GM23338 (cell line): ENCODE data around the gene STAC2. TPM values are rescaled to one million over a fixed set of nuclear protein-coding genes. Genes with fewer than 3 reads are reported as not detected.

Source experiments
- ATAC-seq: fragments of 200-7000 bp; cut with Tn5 transposase; 3 replicates; pipeline ENCODE4 v1.9.1; 2020
- DNase-seq: peaks from one replicate; pipeline ENCODE4 v3.0.0-alpha.2; 2015; ENCODE audit warnings: low spot score
- H2AFZ ChIP-seq: fragments of 200-600 bp; sonication (generic); 2 replicates; pipeline ENCODE4 v1.8.0; 2016; ENCODE audit warnings: antibody characterized with exemption, mild to moderate bottlenecking, moderate library complexity
- H3F3A ChIP-seq: fragments of 200-600 bp; sonication (generic); replicated peaks from 2 replicates; pipeline ENCODE4 v1.8.0; 2017; ENCODE audit warnings: antibody characterized with exemption, mixed run types, low read depth
- H3K27ac ChIP-seq: fragments of 200-600 bp; sonication (generic); 2 replicates; pipeline ENCODE4 v1.6.1; 2016; ENCODE audit warnings: low read depth
- H3K27me3 ChIP-seq: fragments of 200-600 bp; sonication (generic); 2 replicates; pipeline ENCODE4 v1.8.0; 2016; ENCODE audit warnings: mild to moderate bottlenecking, mixed run types, moderate library complexity; ENCODE audit not compliant: insufficient read depth
- H3K36me3 ChIP-seq: fragments of 200-600 bp; sonication (generic); 2 replicates; pipeline ENCODE4 v1.8.0; 2016; ENCODE audit warnings: mild to moderate bottlenecking; ENCODE audit not compliant: insufficient read depth
- H3K4me1 ChIP-seq: fragments of 200-600 bp; sonication (generic); 2 replicates; pipeline ENCODE4 v1.8.0; 2016; ENCODE audit warnings: mild to moderate bottlenecking, moderate library complexity; ENCODE audit not compliant: insufficient read depth
- H3K4me2 ChIP-seq: fragments of 200-600 bp; sonication (generic); 2 replicates; pipeline ENCODE4 v1.7.1; 2017; ENCODE audit warnings: mixed run types
- H3K4me3 ChIP-seq: fragments of 200-600 bp; sonication (generic); 2 replicates; pipeline ENCODE4 v1.6.1; 2016; ENCODE audit warnings: mixed run types
- H3K79me2 ChIP-seq: fragments of 200-600 bp; sonication (generic); replicated peaks from 2 replicates; pipeline ENCODE4 v1.8.0; 2017; ENCODE audit warnings: mild to moderate bottlenecking; ENCODE audit not compliant: insufficient read depth
- H3K9me2 ChIP-seq: fragments of 200-600 bp; sonication (generic); 2 replicates; pipeline ENCODE4 v1.8.0; 2017; ENCODE audit not compliant: insufficient read depth
- H4K20me1 ChIP-seq: fragments of 200-600 bp; sonication (generic); replicated peaks from 2 replicates; pipeline ENCODE4 v1.8.0; 2017; ENCODE audit warnings: mild to moderate bottlenecking; ENCODE audit not compliant: insufficient read depth
- H3K27ac Mint-ChIP-seq: 2 replicates; pipeline ENCODE4 v1.8.0; 2020; ENCODE audit warnings: inconsistent platforms, mild to moderate bottlenecking, moderate library complexity, mixed read lengths
- H3K27me3 Mint-ChIP-seq: 3 replicates; pipeline ENCODE4 v1.8.0; 2022; ENCODE audit warnings: low read depth, mild to moderate bottlenecking, moderate library complexity, mixed read lengths, inconsistent platforms; ENCODE audit not compliant: insufficient read depth, poor library complexity
- H3K36me3 Mint-ChIP-seq: 3 replicates; pipeline ENCODE4 v1.8.0; 2021; ENCODE audit warnings: low read depth, mild to moderate bottlenecking, inconsistent platforms, moderate library complexity, mixed read lengths
- H3K4me1 Mint-ChIP-seq: 3 replicates; pipeline ENCODE4 v1.8.0; 2020; ENCODE audit warnings: mild to moderate bottlenecking, inconsistent platforms, mixed read lengths
- H3K4me3 Mint-ChIP-seq: 3 replicates; pipeline ENCODE4 v1.8.0; 2021; ENCODE audit warnings: moderate library complexity, mild to moderate bottlenecking, inconsistent platforms, mixed read lengths
- H3K9me3 Mint-ChIP-seq: 3 replicates; pipeline ENCODE4 v1.8.0; 2020; ENCODE audit warnings: moderate library complexity, mild to moderate bottlenecking, inconsistent platforms, mixed read lengths
- EZH2phosphoT487 ChIP-seq: fragments of 200-600 bp; sonication (generic); IDR thresholded peaks from one replicate; pipeline ENCODE4 v1.8.1; 2018; ENCODE audit warnings: antibody characterized with exemption; ENCODE audit not compliant: unreplicated experiment
- STAT1 ChIP-seq: IDR thresholded peaks from one replicate; pipeline ENCODE4 v1.6.1; 2016; ENCODE audit warnings: antibody characterized with exemption; ENCODE audit not compliant: unreplicated experiment
- ZNF114 ChIP-seq: fragments of 250-450 bp; sonication (Bioruptor Pico); IDR thresholded peaks from 2 replicates; pipeline ENCODE4 v1.5.0; 2020; ENCODE audit warnings: mild to moderate bottlenecking, moderate library complexity
- polyA plus RNA-seq: library from polyadenylated mRNA; unstranded; fragments of >200 nt; fragmentation: Nextera tagmentation; extraction: Ambion mirVana; gene quantifications from 2 replicates; pipeline ENCODE4 v1.2.1, GENCODE V29; 2016
- total RNA-seq: library from RNA; depleted of rRNA; stranded (reverse); fragments of >200 nt; shearing (Covaris generic); gene quantifications from 2 replicates; pipeline ENCODE4 v1.2.3, GENCODE V29; 2014
- TF ChIP-seq, protein P1 (sequence below): fragments of 250-450 bp; sonication (Bioruptor Pico); IDR thresholded peaks from 2 replicates; pipeline ENCODE4 v1.5.0; 2020; ENCODE audit warnings: mild to moderate bottlenecking, moderate library complexity
- TF ChIP-seq, protein P2 (sequence below), 2 experiments: fragments of 200-600 bp in 1 of 2; sonication (generic) in 1 of 2; conservative IDR thresholded peaks; 2 replicates each; pipeline versions ENCODE4 v1.5.1 to v1.6.1; 2016 to 2017; ENCODE audit warnings: antibody characterized with exemption in 2 of 2, low read depth in 2 of 2, mild to moderate bottlenecking in 2 of 2, moderate library complexity in 1 of 2
- TF ChIP-seq, protein P3 (sequence below): IDR thresholded peaks from 2 replicates; pipeline ENCODE4 v1.6.1; 2016; ENCODE audit warnings: antibody characterized with exemption

The STAC2 gene
- total and polyA plus RNA-seq, 2 experiments from 2014 or later, result 1.9 to 3.1 TPM

DNA sequence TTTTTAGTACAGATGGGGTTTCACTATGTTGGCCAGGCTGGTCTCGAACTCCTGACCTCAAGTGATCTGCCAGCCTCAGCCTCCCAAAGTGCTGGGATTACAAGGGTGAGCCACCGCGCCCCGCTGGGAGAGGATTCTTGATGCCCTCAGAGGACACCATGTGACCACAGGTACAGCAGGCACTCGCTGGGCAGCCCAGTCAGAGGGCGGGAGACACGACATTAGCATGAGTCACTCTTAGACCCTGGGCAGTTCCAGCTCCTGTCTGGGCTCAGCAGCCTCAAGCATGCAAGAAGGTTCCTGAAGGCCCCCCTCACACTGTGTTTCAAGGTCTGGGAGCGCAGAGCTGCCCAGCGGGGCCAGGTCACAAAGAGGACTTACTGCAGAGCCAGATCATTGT is 11.9 kb downstream of the STAC2 start (continued):
- TF ChIP-seq, protein P1, sequence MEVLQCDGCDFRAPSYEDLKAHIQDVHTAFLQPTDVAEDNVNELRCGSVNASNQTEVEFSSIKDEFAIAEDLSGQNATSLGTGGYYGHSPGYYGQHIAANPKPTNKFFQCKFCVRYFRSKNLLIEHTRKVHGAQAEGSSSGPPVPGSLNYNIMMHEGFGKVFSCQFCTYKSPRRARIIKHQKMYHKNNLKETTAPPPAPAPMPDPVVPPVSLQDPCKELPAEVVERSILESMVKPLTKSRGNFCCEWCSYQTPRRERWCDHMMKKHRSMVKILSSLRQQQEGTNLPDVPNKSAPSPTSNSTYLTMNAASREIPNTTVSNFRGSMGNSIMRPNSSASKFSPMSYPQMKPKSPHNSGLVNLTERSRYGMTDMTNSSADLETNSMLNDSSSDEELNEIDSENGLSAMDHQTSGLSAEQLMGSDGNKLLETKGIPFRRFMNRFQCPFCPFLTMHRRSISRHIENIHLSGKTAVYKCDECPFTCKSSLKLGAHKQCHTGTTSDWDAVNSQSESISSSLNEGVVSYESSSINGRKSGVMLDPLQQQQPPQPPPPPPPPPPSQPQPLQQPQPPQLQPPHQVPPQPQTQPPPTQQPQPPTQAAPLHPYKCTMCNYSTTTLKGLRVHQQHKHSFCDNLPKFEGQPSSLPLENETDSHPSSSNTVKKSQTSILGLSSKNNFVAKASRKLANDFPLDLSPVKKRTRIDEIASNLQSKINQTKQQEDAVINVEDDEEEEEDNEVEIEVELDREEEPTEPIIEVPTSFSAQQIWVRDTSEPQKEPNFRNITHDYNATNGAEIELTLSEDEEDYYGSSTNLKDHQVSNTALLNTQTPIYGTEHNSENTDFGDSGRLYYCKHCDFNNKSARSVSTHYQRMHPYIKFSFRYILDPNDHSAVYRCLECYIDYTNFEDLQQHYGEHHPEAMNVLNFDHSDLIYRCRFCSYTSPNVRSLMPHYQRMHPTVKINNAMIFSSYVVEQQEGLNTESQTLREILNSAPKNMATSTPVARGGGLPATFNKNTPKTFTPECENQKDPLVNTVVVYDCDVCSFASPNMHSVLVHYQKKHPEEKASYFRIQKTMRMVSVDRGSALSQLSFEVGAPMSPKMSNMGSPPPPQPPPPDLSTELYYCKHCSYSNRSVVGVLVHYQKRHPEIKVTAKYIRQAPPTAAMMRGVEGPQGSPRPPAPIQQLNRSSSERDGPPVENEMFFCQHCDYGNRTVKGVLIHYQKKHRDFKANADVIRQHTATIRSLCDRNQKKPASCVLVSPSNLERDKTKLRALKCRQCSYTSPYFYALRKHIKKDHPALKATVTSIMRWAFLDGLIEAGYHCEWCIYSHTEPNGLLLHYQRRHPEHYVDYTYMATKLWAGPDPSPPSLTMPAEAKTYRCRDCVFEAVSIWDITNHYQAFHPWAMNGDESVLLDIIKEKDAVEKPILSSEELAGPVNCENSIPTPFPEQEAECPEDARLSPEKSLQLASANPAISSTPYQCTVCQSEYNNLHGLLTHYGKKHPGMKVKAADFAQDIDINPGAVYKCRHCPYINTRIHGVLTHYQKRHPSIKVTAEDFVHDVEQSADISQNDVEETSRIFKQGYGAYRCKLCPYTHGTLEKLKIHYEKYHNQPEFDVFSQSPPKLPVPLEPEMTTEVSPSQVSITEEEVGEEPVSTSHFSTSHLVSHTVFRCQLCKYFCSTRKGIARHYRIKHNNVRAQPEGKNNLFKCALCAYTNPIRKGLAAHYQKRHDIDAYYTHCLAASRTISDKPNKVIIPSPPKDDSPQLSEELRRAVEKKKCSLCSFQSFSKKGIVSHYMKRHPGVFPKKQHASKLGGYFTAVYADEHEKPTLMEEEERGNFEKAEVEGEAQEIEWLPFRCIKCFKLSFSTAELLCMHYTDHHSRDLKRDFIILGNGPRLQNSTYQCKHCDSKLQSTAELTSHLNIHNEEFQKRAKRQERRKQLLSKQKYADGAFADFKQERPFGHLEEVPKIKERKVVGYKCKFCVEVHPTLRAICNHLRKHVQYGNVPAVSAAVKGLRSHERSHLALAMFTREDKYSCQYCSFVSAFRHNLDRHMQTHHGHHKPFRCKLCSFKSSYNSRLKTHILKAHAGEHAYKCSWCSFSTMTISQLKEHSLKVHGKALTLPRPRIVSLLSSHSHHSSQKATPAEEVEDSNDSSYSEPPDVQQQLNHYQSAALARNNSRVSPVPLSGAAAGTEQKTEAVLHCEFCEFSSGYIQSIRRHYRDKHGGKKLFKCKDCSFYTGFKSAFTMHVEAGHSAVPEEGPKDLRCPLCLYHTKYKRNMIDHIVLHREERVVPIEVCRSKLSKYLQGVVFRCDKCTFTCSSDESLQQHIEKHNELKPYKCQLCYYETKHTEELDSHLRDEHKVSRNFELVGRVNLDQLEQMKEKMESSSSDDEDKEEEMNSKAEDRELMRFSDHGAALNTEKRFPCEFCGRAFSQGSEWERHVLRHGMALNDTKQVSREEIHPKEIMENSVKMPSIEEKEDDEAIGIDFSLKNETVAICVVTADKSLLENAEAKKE (CRISPR knock-in tag), result no peak
- no peak for TF ChIP-seq ZNF114 (CRISPR knock-in tag)
- TF ChIP-seq STAT1, result no peak

DNA sequence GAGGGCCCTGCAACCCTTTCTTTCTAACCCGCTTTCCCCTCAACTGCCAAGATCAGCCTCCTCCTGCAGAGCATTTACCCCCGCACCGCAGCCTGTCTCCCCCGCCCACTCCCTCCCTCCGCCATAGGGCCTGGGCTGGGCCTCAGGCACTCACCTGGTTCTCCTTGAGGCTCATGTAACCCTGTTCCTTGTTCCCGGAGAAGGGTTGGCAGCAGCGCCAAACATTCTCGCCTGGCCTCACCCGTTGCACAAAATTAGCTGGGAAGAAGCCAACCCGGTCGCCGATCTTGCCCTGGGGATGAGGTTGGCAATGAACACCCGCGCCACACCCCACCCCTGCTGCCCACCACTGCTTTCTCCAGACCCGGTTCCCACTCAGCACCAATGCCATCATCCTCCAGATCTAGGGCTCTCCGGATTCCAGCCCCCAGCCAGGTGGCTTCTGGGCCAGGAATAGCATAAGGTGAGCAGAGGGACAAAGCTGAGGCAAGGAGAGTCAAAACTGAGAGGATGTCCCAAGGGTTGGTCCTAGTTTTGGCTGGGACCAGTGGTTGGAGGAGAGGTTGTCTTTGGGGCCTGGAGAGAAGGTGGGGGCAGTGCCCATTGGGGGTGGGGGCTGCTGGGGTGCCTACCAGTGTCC is 12.8 kb downstream of the STAC2 start:
- DNase-seq, result no peak
- TF ChIP-seq, protein P2, sequence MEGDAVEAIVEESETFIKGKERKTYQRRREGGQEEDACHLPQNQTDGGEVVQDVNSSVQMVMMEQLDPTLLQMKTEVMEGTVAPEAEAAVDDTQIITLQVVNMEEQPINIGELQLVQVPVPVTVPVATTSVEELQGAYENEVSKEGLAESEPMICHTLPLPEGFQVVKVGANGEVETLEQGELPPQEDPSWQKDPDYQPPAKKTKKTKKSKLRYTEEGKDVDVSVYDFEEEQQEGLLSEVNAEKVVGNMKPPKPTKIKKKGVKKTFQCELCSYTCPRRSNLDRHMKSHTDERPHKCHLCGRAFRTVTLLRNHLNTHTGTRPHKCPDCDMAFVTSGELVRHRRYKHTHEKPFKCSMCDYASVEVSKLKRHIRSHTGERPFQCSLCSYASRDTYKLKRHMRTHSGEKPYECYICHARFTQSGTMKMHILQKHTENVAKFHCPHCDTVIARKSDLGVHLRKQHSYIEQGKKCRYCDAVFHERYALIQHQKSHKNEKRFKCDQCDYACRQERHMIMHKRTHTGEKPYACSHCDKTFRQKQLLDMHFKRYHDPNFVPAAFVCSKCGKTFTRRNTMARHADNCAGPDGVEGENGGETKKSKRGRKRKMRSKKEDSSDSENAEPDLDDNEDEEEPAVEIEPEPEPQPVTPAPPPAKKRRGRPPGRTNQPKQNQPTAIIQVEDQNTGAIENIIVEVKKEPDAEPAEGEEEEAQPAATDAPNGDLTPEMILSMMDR (conservative IDR thresholded peaks at IDR 0.05; ENCODE audit: low read depth in 2 of 2), result no peak
- TF ChIP-seq STAT1 (no peak), EZH2phosphoT487 (no peak)
- TF ChIP-seq, protein P3, sequence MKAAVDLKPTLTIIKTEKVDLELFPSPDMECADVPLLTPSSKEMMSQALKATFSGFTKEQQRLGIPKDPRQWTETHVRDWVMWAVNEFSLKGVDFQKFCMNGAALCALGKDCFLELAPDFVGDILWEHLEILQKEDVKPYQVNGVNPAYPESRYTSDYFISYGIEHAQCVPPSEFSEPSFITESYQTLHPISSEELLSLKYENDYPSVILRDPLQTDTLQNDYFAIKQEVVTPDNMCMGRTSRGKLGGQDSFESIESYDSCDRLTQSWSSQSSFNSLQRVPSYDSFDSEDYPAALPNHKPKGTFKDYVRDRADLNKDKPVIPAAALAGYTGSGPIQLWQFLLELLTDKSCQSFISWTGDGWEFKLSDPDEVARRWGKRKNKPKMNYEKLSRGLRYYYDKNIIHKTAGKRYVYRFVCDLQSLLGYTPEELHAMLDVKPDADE, result no peak

More for the DNA sequence above, 12.8 kb downstream of the STAC2 start:
- Histone ChIP-seq H3K27me3 (peaks cover 20% of the 10 kb centered on the region), H4K20me1 (no peaks in the 10 kb centered on the region), H3K36me3 (no peaks in the 10 kb centered on the region), H2AFZ (no peak overlapping the region), H3K9me2 (no peaks in the 10 kb centered on the region), H3K4me2 (no peak overlapping the region), H3K79me2 (no peaks in the 10 kb centered on the region), H3K4me3 (no peak overlapping the region), H3F3A (0 out of 2 replicates have a peak, but pooled peaks cover 5% of the 10 kb centered on the region), H3K4me1 (peaks cover 19% of the 10 kb centered on the region), H3K27ac (no peak overlapping the region)
- Mint-ChIP-seq H3K36me3 (no peaks in the 10 kb centered on the region), H3K9me3 (no peaks in the 10 kb centered on the region), H3K27ac (no peak overlapping the region), H3K4me1 (peaks cover 33% of the 10 kb centered on the region), H3K4me3 (no peak overlapping the region), H3K27me3 (peaks cover 27% of the 10 kb centered on the region)
- peak; percentile 18 for ATAC-seq
